K562 (cell line): ENCODE data around the gene ATP5PD. TPM values are rescaled to one million over a fixed set of nuclear protein-coding genes. Genes with fewer than 3 reads are reported as not detected.

Source experiments
- BDP1 ChIP-seq: IDR thresholded peaks from 3 replicates; pipeline ENCODE4 v1.6.1; 2011; ENCODE audit not compliant: insufficient read length, insufficient read depth
- BRD4 ChIP-seq: fragments of 200-600 bp; sonication (generic); IDR thresholded peaks from 2 replicates; pipeline ENCODE4 v1.6.1; 2017; ENCODE audit warnings: inconsistent platforms
- CSDE1 ChIP-seq, 2 experiments: fragments of 450-650 bp; IDR thresholded peaks; 2 replicates each; pipeline ENCODE4 v1.6.1; 2016; ENCODE audit warnings: mild to moderate bottlenecking in 1 of 2
- DNMT1 ChIP-seq: fragments of 450-650 bp; IDR thresholded peaks from 2 replicates; pipeline ENCODE4 v1.6.1; 2016; ENCODE audit warnings: antibody characterized with exemption, mild to moderate bottlenecking
- EHMT2 ChIP-seq: fragments of 450-650 bp; IDR thresholded peaks from 2 replicates; pipeline ENCODE4 v1.6.1; 2018; ENCODE audit warnings: antibody characterized with exemption
- ELF1 ChIP-seq: fragments of 200-800 bp; sonication (Bioruptor generic); IDR thresholded peaks from 2 replicates; pipeline ENCODE4 v1.6.1; 2016; ENCODE audit warnings: missing genetic modification characterization, missing compliant biosample characterization
- FUS ChIP-seq: fragments of 200-400 bp; formaldehyde crosslinking; optimal IDR thresholded peaks from 2 replicates; pipeline ENCODE3; 2017; ENCODE audit warnings: low read depth, low read length
- HNRNPH1 ChIP-seq: fragments of 200-400 bp; formaldehyde crosslinking; optimal IDR thresholded peaks from 2 replicates; pipeline ENCODE3; 2017; ENCODE audit warnings: low read depth, mild to moderate bottlenecking, low read length, moderate library complexity
- IFI16 ChIP-seq: fragments of 250-450 bp; sonication (Bioruptor Pico); IDR thresholded peaks from 2 replicates; pipeline ENCODE4 v2.1.2; 2022; ENCODE audit warnings: mild to moderate bottlenecking, inconsistent platforms
- JUNB ChIP-seq: fragments of 450-650 bp; formaldehyde crosslinking; conservative IDR thresholded peaks from 2 replicates; pipeline ENCODE4 v1.4.0; 2020; ENCODE audit warnings: mild to moderate bottlenecking
- KLF1 ChIP-seq: fragments of 450-650 bp; IDR thresholded peaks from 2 replicates; pipeline ENCODE4 v1.6.1; 2016; ENCODE audit warnings: missing genetic modification characterization, missing compliant biosample characterization
- NFE2 ChIP-seq: IDR thresholded peaks from 2 replicates; pipeline ENCODE4 v1.6.1; 2014; ENCODE audit warnings: antibody characterized with exemption, low read depth
- NFE2L1 ChIP-seq: fragments of 450-650 bp; IDR thresholded peaks from 2 replicates; pipeline ENCODE4 v1.6.1; 2016; ENCODE audit warnings: missing genetic modification characterization, low read depth, mild to moderate bottlenecking, missing compliant biosample characterization, moderate library complexity, borderline replicate concordance
- PHTF2 ChIP-seq: fragments of 250-450 bp; sonication (Bioruptor Pico); IDR thresholded peaks from 2 replicates; pipeline ENCODE4 v1.5.0; 2021; ENCODE audit warnings: mild to moderate bottlenecking
- POLR2A ChIP-seq: fragments of 450-650 bp; conservative IDR thresholded peaks from 2 replicates; pipeline ENCODE4 v1.6.1; 2016
- SMAD3 ChIP-seq: fragments of 450-650 bp; formaldehyde crosslinking; conservative IDR thresholded peaks from 2 replicates; pipeline ENCODE4 v1.4.0; 2020; ENCODE audit warnings: mild to moderate bottlenecking
- SOX6 ChIP-seq: fragments of 450-650 bp; IDR thresholded peaks from 2 replicates; pipeline ENCODE4 v1.6.1; 2014; ENCODE audit warnings: mild to moderate bottlenecking
- SREBF1 ChIP-seq: fragments of 150-350 bp; IDR thresholded peaks from 2 replicates; pipeline ENCODE4 v1.6.1; 2014; ENCODE audit warnings: antibody characterized with exemption, low read depth, low read length, borderline replicate concordance
- SREBF2 ChIP-seq: sonication (generic); formaldehyde crosslinking; IDR thresholded peaks from 2 replicates; pipeline ENCODE4 v1.4.0; 2020; ENCODE audit warnings: mild to moderate bottlenecking, missing genetic modification reagents
- ZFP1 ChIP-seq: fragments of 450-650 bp; formaldehyde crosslinking; IDR thresholded peaks from 2 replicates; pipeline ENCODE4 v1.4.0; 2020; ENCODE audit warnings: mild to moderate bottlenecking, mixed read lengths
- ZFP30 ChIP-seq: fragments of 250-450 bp; sonication (Bioruptor Pico); IDR thresholded peaks from 2 replicates; pipeline ENCODE4 v1.8.0; 2022; ENCODE audit warnings: moderate library complexity, mild to moderate bottlenecking, inconsistent platforms, borderline replicate concordance
- ZNF217 ChIP-seq: sonication (generic); formaldehyde crosslinking; IDR thresholded peaks from 2 replicates; pipeline ENCODE4 v1.8.0; 2022; ENCODE audit warnings: mild to moderate bottlenecking, missing genetic modification reagents
- ZNF263 ChIP-seq: sonication (generic); formaldehyde crosslinking; IDR thresholded peaks from 2 replicates; pipeline ENCODE4 v1.8.0; 2022; ENCODE audit warnings: mild to moderate bottlenecking, missing genetic modification reagents, borderline replicate concordance
- ZNF3 ChIP-seq: fragments of 250-450 bp; sonication (Bioruptor Pico); IDR thresholded peaks from 2 replicates; pipeline ENCODE4 v1.5.0; 2021; ENCODE audit warnings: mild to moderate bottlenecking, moderate library complexity
- ZNF347 ChIP-seq: fragments of 450-650 bp; formaldehyde crosslinking; IDR thresholded peaks from 2 replicates; pipeline ENCODE4 v1.4.0; 2020; ENCODE audit warnings: low read depth, mild to moderate bottlenecking, moderate library complexity
- ZNF41 ChIP-seq: fragments of 250-450 bp; sonication (Bioruptor Pico); conservative IDR thresholded peaks from 2 replicates; pipeline ENCODE4 v1.4.0; 2020; ENCODE audit warnings: mild to moderate bottlenecking
- ZNF785 ChIP-seq: fragments of 250-450 bp; sonication (Bioruptor Pico); IDR thresholded peaks from 2 replicates; pipeline ENCODE4 v1.4.0; 2020; ENCODE audit warnings: mild to moderate bottlenecking
- polyA plus RNA-seq, 8 experiments: library from polyadenylated mRNA; depleted of rRNA in 4 of 8; stranded (reverse) in 5 of 8; unstranded in 3 of 8; fragments of >200 nt; fragmentation: Nextera tagmentation in 2 of 8; fragmentation: Illumina TruSeq in 1 of 8; extraction: Ambion mirVana in 2 of 8; extraction: Trizol in 1 of 8; gene quantifications; 2 replicates each; pipeline versions ENCODE4 v1.2.1 to v1.2.3, GENCODE V29; 2011 to 2014; ENCODE audit warnings: inconsistent platforms in 1 of 8, missing spikeins in 1 of 8
- total RNA-seq, 7 experiments: library from RNA; depleted of rRNA in 6 of 7; stranded (reverse); fragments of >200 nt in 6 of 7; fragmentation: Illumina TruSeq in 2 of 7; extraction: Trizol in 2 of 7; gene quantifications; 2 replicates each; pipeline versions ENCODE4 v1.2.1 to v1.2.3, GENCODE V29; 2011 to 2021; ENCODE audit warnings: low replicate concordance in 1 of 7
- TF ChIP-seq, protein P1 (sequence below), 2 experiments: fragments of 200-800 bp in 1 of 2; sonication (Bioruptor generic) in 1 of 2; sonication (generic) in 1 of 2; formaldehyde crosslinking in 1 of 2; IDR thresholded peaks in 1 of 2; conservative IDR thresholded peaks in 1 of 2; 2 replicates each; pipeline versions ENCODE4 v1.5.0 to v1.6.1; 2016 to 2020; ENCODE audit warnings: missing compliant biosample characterization in 1 of 2, missing genetic modification characterization in 1 of 2, missing genetic modification reagents in 1 of 2
- TF ChIP-seq, protein P2 (sequence below): fragments of 250-450 bp; sonication (Bioruptor Pico); IDR thresholded peaks from 2 replicates; pipeline ENCODE4 v1.4.0; 2020
- TF ChIP-seq, protein P3 (sequence below): sonication (generic); formaldehyde crosslinking; IDR thresholded peaks from 2 replicates; pipeline ENCODE4 v1.9.0; 2022; ENCODE audit warnings: mild to moderate bottlenecking, missing genetic modification reagents

The ATP5PD gene
- total and polyA plus RNA-seq, 9 of the 15 experiments (the other 6 are each of a cell fraction or from before 2014, with no cell fraction given) = 271 to 828 (median 432) TPM

DNA sequence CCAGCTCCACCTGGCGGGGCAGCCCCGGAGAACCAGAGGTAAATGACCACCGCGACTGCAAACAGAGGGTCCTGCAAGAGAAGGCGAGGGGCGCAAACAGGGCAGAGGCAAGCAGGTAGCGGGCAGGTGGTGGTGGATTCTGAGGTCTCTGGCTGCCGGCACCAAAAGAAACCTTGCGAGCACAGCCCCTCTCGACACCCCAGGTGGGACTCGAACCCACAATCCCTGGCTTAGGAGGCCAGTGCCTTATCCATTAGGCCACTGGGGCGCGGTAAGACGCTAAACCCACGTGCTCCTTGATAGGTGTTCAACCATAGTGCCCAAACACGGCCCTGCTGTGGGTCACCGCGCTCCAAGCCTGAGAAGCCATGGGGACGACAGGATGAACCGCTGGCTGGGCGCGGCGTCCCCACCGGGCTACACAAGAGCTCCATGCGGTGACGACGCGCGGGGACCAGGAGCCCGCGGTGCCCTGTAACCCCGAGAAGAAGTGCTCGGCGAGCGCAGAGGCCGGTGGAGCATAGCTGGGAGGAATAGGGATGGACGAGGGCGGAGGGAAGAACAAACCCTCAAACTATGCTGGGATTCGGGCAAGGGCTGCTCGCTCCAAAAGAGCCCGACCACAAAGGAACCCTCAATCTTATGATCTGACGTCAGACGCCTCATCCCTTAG lies 12.4 kb downstream of the ATP5PD start (continued):
- TF ChIP-seq PHTF2 (CRISPR knock-in tag) = no peak
- peak; percentile 69; the same call in 1 of the 2 replicates for TF ChIP-seq ZNF263 (CRISPR knock-in tag)
- 0 out of 4 replicates have a peak, but pooled peaks of 1 of the 2 experiments have one; percentile 15 for TF ChIP-seq CSDE1 (IDR thresholded peaks at IDR 0.05)
- peak; percentile 53; the same call in 1 of the 2 replicates for TF ChIP-seq KLF1 (tag)
- TF ChIP-seq HNRNPH1 = no peak
- TF ChIP-seq SREBF1 = no peak; the same call in 1 of the 2 replicates
- no peak for TF ChIP-seq NFE2
- TF ChIP-seq, protein P1, sequence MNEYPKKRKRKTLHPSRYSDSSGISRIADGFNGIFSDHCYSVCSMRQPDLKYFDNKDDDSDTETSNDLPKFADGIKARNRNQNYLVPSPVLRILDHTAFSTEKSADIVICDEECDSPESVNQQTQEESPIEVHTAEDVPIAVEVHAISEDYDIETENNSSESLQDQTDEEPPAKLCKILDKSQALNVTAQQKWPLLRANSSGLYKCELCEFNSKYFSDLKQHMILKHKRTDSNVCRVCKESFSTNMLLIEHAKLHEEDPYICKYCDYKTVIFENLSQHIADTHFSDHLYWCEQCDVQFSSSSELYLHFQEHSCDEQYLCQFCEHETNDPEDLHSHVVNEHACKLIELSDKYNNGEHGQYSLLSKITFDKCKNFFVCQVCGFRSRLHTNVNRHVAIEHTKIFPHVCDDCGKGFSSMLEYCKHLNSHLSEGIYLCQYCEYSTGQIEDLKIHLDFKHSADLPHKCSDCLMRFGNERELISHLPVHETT (CRISPR knock-in tag; conservative IDR thresholded peaks at IDR 0.05 in 1 of 2, IDR thresholded peaks at IDR 0.05 in 1 of 2) = 0 out of 4 replicates have a peak, but pooled peaks of 1 of the 2 experiments have one; percentile 23
- peak; percentile 32 for TF ChIP-seq POLR2A
- peak; percentile 42 for TF ChIP-seq SOX6
- no peak for TF ChIP-seq ZFP1
- no peak for TF ChIP-seq ZNF3 (CRISPR knock-in tag)
- 0 out of 2 replicates have a peak, but pooled peaks have one; percentile 8 for TF ChIP-seq EHMT2
- no peak for TF ChIP-seq ZNF785 (CRISPR knock-in tag)
- peak; percentile 57 for TF ChIP-seq BRD4
- no peak for TF ChIP-seq IFI16 (CRISPR knock-in tag)
- TF ChIP-seq BDP1 = peak; percentile 66
- TF ChIP-seq, protein P2, sequence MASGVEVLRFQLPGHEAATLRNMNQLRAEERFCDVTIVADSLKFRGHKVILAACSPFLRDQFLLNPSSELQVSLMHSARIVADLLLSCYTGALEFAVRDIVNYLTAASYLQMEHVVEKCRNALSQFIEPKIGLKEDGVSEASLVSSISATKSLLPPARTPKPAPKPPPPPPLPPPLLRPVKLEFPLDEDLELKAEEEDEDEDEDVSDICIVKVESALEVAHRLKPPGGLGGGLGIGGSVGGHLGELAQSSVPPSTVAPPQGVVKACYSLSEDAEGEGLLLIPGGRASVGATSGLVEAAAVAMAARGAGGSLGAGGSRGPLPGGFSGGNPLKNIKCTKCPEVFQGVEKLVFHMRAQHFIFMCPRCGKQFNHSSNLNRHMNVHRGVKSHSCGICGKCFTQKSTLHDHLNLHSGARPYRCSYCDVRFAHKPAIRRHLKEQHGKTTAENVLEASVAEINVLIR = no peak
- TF ChIP-seq SREBF2 (CRISPR knock-in tag) = no peak
- no peak for TF ChIP-seq SMAD3 (CRISPR knock-in tag)
- no peak for TF ChIP-seq ZNF41
- TF ChIP-seq ZFP30 (CRISPR knock-in tag) = no peak
- no peak for TF ChIP-seq JUNB (CRISPR knock-in tag)
- TF ChIP-seq, protein P3, sequence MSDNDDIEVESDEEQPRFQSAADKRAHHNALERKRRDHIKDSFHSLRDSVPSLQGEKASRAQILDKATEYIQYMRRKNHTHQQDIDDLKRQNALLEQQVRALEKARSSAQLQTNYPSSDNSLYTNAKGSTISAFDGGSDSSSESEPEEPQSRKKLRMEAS (CRISPR knock-in tag) = peak; percentile 95
- TF ChIP-seq NFE2L1 (tag) = no peak
- TF ChIP-seq ZNF347 (CRISPR knock-in tag) = no peak
- no peak for TF ChIP-seq FUS
- TF ChIP-seq ELF1 (tag) = no peak
- TF ChIP-seq ZNF217 (CRISPR knock-in tag) = no peak
- TF ChIP-seq DNMT1 = 0 out of 2 replicates have a peak, but pooled peaks have one; percentile 64
